IPS-20b (cell line): ENCODE measurements around the gene GLT8D1.

Experiments used
- H3K27ac ChIP-seq: one replicate; pipeline ENCODE4 v1.5.1; 2013; ENCODE audit warnings: low read length
- H3K27me3 ChIP-seq: 2 replicates; pipeline ENCODE4 v1.6.1; 2013; ENCODE audit warnings: mild to moderate bottlenecking, low read length, inconsistent platforms; ENCODE audit not compliant: insufficient read depth
- H3K36me3 ChIP-seq: 2 replicates; pipeline ENCODE4 v1.6.1; 2013; ENCODE audit warnings: low read depth, mild to moderate bottlenecking, inconsistent platforms, low read length, moderate library complexity; ENCODE audit not compliant: insufficient read depth
- H3K4me1 ChIP-seq: 2 replicates; pipeline ENCODE4 v1.6.1; 2013; ENCODE audit warnings: mild to moderate bottlenecking, control low read depth, inconsistent platforms, low read length, moderate library complexity; ENCODE audit not compliant: insufficient read depth
- H3K4me3 ChIP-seq: 2 replicates; pipeline ENCODE4 v1.5.1; 2013; ENCODE audit warnings: mild to moderate bottlenecking, low read length, inconsistent platforms
- H3K9ac ChIP-seq: 2 replicates; pipeline ENCODE4 v1.6.1; 2013; ENCODE audit warnings: low read depth, mild to moderate bottlenecking, inconsistent platforms, low read length, moderate library complexity
- H3K9me3 ChIP-seq: 2 replicates; pipeline ENCODE4 v1.6.1; 2013; ENCODE audit warnings: mild to moderate bottlenecking, low read depth, low read length, inconsistent platforms; ENCODE audit not compliant: insufficient read depth

The GLT8D1 gene

GRCh38 chr3:52724511-52724910 is 18.9 kb upstream of the GLT8D1 start:
- no peak overlapping the region for H3K27ac ChIP-seq
- no peaks in the 10 kb centered on the region for H3K4me1 ChIP-seq
- peaks cover 3% of the 10 kb centered on the region; the same call in 1 of the 2 replicates for H3K9me3 ChIP-seq
- no peak overlapping the region for H3K9ac ChIP-seq
- no peaks in the 10 kb centered on the region for H3K27me3 ChIP-seq
- peaks cover 8% of the 10 kb centered on the region; the same call in 1 of the 2 replicates for H3K36me3 ChIP-seq
- H3K4me3 ChIP-seq = no peak overlapping the region

GRCh38 chr3:52723935-52724334 is 18.3 kb upstream of the GLT8D1 start:
- no peak overlapping the region for H3K27ac ChIP-seq
- no peak overlapping the region for H3K4me3 ChIP-seq

GRCh38 chr3:52722491-52722890 is 16.9 kb upstream of the GLT8D1 start:
- H3K27ac ChIP-seq = no peak overlapping the region
- H3K9me3 ChIP-seq = no peaks in the 10 kb centered on the region
- no peak overlapping the region for H3K4me3 ChIP-seq
- H3K9ac ChIP-seq = no peak overlapping the region
- H3K4me1 ChIP-seq = no peaks in the 10 kb centered on the region
- no peaks in the 10 kb centered on the region for H3K27me3 ChIP-seq
- H3K36me3 ChIP-seq = peaks cover under 1% of the 10 kb centered on the region; the same call in 1 of the 2 replicates

More at GRCh38 chr3:52723935-52724334, 18.3 kb upstream of the GLT8D1 start:
- H3K9ac ChIP-seq = no peak overlapping the region
- 0 out of 2 replicates have a peak, but pooled peaks cover under 1% of the 10 kb centered on the region for H3K9me3 ChIP-seq
- H3K4me1 ChIP-seq = no peaks in the 10 kb centered on the region
- H3K27me3 ChIP-seq = no peaks in the 10 kb centered on the region
- peaks cover 8% of the 10 kb centered on the region; the same call in 1 of the 2 replicates for H3K36me3 ChIP-seq

GRCh38 chr3:52721730-52722008 is 16.1 kb upstream of the GLT8D1 start:
- no peak overlapping the region for H3K9ac ChIP-seq
- H3K9me3 ChIP-seq = no peaks in the 10 kb centered on the region
- no peak overlapping the region for H3K4me3 ChIP-seq
- no peaks in the 10 kb centered on the region for H3K4me1 ChIP-seq
- no peaks in the 10 kb centered on the region; the same call in 1 of the 2 replicates for H3K36me3 ChIP-seq
- H3K27me3 ChIP-seq = no peaks in the 10 kb centered on the region
- no peak overlapping the region for H3K27ac ChIP-seq

GRCh38 chr3:52721002-52721729 is 15.6 kb upstream of the GLT8D1 start:
- Histone ChIP-seq H3K4me1 (no peaks in the 10 kb centered on the region), H3K27ac (no peak overlapping the region), H3K4me3 (no peak overlapping the region), H3K36me3 (no peaks in the 10 kb centered on the region; the same call in 1 of the 2 replicates), H3K27me3 (no peaks in the 10 kb centered on the region), H3K9ac (no peak overlapping the region), H3K9me3 (no peaks in the 10 kb centered on the region)

- H3K9ac ChIP-seq = no peak overlapping the region
- H3K27me3 ChIP-seq = no peaks in the 10 kb centered on the region
- H3K36me3 ChIP-seq = no peaks in the 10 kb centered on the region; the same call in 1 of the 2 replicates
- H3K4me1 ChIP-seq = no peaks in the 10 kb centered on the region
- no peak overlapping the region for H3K4me3 ChIP-seq
- H3K9me3 ChIP-seq = no peaks in the 10 kb centered on the region
- H3K27ac ChIP-seq = no peak overlapping the region
These were observed 14.0 kb upstream of the GLT8D1 start for GRCh38 chr3:52719618-52720017.

- H3K9me3 ChIP-seq = no peaks in the 10 kb centered on the region
- no peak overlapping the region for H3K27ac ChIP-seq
- H3K9ac ChIP-seq = no peak overlapping the region
- H3K27me3 ChIP-seq = no peaks in the 10 kb centered on the region
- H3K4me1 ChIP-seq = no peaks in the 10 kb centered on the region
- H3K4me3 ChIP-seq = no peak overlapping the region
- H3K36me3 ChIP-seq = peaks cover 12% of the 10 kb centered on the region
These were observed 10.2 kb upstream of the GLT8D1 start for GRCh38 chr3:52715714-52716305.

GRCh38 chr3:52714335-52715302 is 9.0 kb upstream of the GLT8D1 start:
- H3K4me1 ChIP-seq = no peaks in the 10 kb centered on the region
- peak overlapping the region; percentile 73 for H3K4me3 ChIP-seq
- H3K27ac ChIP-seq = no peak overlapping the region
- H3K9ac ChIP-seq = no peak overlapping the region; the same call in 1 of the 2 replicates
- H3K36me3 ChIP-seq = peaks cover 15% of the 10 kb centered on the region
- H3K27me3 ChIP-seq = no peaks in the 10 kb centered on the region
- H3K9me3 ChIP-seq = no peaks in the 10 kb centered on the region

GRCh38 chr3:52712291-52713212 is 7.0 kb upstream of the GLT8D1 start:
- no peak overlapping the region for H3K9ac ChIP-seq
- H3K4me3 ChIP-seq = no peak overlapping the region
- no peak overlapping the region for H3K27ac ChIP-seq
- no peaks in the 10 kb centered on the region for H3K4me1 ChIP-seq
- H3K27me3 ChIP-seq = no peaks in the 10 kb centered on the region
- no peaks in the 10 kb centered on the region for H3K9me3 ChIP-seq
- H3K36me3 ChIP-seq = peaks cover 32% of the 10 kb centered on the region

GRCh38 chr3:52710512-52710911 is 4.9 kb upstream of the GLT8D1 start:
- no peak overlapping the region for H3K9ac ChIP-seq
- no peak overlapping the region for H3K27ac ChIP-seq

GRCh38 chr3:52707585-52707984 is 2.0 kb upstream of the GLT8D1 start:
- H3K9me3 ChIP-seq = no peaks in the 10 kb centered on the region
- peak overlapping the region; percentile 100; the same call in 1 of the 2 replicates for H3K4me3 ChIP-seq
- no peak overlapping the region for H3K27ac ChIP-seq
- no peak overlapping the region for H3K9ac ChIP-seq
- H3K27me3 ChIP-seq = no peaks in the 10 kb centered on the region
- peaks cover 34% of the 10 kb centered on the region for H3K36me3 ChIP-seq
- 0 out of 2 replicates have a peak, but pooled peaks cover 2% of the 10 kb centered on the region for H3K4me1 ChIP-seq

More at GRCh38 chr3:52710512-52710911, 4.9 kb upstream of the GLT8D1 start:
- H3K36me3 ChIP-seq = peaks cover 34% of the 10 kb centered on the region
- H3K27me3 ChIP-seq = no peaks in the 10 kb centered on the region
- H3K9me3 ChIP-seq = no peaks in the 10 kb centered on the region
- no peaks in the 10 kb centered on the region for H3K4me1 ChIP-seq
- H3K4me3 ChIP-seq = no peak overlapping the region
